NK-92 (cell line): ENCODE data around the gene EPHA1.

Experiments used
- DNase-seq: peaks from one replicate; lab custom pipeline; 2025; ENCODE audit not compliant: unreplicated experiment; lab: John Stamatoyannopoulos, UW

The EPHA1 gene

DNA sequence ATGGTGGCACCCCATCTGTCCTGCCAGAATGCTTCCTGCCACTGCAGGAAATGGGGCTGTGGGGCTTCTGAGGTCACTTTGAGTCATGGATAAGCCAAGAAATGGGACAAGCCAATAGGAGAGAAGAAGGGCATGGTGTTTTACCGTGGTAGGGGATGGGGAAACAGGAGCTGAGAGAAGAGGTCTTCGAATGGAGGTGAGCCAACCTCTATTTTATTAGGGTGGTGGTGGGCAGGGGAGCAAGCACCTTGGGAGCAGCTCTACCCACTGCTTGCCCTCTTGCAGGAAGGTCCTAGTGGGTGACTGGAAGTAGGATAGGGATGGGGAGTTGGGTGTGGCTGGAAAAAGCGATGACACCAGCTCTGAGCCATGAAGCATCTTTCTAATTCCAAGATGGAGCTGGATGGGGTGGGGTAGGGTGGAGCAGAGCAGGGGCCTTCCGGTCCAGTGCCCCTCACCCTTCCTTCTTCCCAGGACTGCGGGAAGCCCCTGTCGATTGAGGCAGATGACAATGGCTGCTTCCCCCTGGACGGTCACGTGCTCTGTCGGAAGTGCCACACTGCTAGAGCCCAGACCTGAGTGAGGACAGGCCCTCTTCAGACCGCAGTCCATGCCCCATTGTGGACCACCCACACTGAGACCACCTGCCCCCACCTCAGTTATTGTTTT lies 18.4 kb downstream of the EPHA1 start:
- no peak for DNase-seq

DNA sequence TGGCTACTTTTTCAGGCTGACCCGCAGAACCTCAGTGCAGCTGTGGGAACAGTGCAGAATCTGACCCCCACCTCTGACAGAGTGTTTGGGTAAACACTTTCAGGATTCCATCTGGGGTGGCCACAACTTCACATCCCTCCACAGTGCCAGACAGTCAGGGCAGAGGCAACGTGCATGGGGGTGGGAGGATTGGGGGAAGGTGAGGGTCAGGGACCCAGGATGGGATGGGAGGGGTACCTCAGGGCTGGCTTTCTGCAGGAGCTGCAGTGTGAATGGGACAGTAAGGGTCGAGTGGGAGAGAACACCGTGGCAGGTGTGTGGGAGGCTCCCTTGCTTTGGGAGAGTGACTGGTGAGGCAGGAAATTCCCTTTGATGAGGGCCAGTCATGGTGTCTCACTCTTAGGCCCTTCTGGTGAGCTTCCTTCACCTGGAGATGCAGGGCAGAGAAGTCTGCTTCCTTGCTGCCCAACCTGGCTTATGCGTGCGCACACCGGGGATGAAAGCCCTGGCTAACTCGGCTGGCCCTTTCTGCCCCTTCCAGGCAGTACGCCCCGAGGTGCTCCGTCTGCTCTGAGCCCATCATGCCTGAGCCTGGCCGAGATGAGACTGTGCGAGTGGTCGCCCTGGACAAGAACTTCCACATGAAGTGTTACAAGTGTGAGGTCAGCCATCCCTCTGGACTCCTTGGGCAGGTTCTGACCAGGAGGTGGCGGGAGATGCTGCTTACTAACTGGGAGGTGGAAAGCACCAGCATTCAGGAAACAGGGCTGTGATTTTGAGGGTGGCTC lies 19.1 kb downstream of the EPHA1 start:
- DNase-seq: no peak

DNA sequence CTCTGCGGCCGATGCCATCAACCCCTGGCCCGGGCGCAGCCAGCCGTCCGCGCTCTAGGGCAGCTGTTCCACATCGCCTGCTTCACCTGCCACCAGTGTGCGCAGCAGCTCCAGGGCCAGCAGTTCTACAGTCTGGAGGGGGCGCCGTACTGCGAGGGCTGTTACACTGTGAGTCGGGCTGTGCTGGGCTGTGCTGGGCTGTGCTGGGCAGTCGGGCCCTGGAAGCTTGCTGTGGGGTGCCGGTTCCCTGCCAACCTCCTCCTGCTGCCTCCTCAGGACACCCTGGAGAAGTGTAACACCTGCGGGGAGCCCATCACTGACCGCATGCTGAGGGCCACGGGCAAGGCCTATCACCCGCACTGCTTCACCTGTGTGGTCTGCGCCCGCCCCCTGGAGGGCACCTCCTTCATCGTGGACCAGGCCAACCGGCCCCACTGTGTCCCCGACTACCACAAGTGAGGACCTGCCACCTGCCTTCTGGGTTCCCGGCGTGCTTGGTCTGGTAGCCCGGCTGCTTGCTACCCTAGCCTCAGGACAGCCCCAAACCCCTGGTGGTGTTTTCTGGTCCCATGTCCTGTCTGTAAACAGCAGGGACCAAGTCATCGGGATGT lies 20.1 kb downstream of the EPHA1 start:
- no peak for DNase-seq

DNA sequence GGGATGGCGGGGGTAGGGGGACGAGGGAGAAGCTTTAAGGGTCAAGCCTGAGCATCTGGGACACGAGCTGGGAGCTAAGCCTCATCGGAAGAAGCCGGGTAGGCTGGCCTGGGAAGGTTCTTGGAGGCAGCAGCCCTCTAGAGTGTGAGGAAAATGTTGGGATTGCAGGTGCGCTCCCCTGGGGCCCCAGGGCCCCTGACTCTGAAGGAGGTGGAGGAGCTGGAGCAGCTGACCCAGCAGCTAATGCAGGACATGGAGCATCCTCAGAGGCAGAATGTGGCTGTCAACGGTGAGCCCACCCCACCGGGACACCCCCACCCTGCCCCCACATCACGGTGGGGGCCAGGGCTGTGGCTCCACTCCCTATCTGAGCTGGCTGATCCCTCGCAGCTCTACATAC lies 20.6 kb downstream of the EPHA1 start:
- DNase-seq: no peak

DNA sequence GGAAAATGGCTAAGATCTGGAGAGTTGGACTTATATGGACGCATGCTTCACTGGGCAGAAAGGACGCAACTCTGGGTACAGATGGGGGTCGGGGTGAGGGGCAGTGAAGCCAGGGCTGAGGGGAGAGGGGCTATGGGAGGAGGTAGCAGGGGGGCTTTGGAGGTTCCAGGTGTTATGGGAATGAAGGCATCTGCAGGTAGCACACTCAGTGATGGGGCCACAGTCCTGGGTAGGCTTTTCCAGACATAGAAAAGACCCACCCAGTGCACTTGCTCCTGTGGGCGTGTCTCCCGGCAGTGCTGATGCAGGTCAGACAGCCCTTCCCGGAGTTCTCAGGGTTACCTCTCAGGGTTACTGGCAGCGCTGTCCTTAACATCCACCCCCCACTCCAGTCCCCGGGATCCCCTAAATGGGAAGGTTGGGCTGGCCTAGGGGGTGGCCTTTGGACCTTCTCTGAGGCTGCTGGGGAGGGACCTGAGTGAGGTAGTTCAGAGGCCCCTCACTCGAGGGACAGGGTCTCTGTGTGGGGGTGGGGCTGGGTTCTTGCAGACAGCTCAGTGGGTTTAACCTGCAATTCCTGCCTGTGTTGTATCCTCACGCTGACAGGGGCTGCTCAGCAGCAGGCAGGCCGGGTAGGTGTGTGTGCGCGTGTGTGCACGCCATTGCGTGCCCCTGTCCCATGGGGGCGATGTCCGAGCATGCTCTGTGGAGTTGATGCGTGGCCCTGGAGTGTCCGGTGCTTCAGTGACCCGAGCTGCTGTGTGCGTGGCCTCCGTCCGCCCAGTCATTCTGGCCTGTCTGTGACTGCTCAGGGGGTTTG lies 21.3 kb downstream of the EPHA1 start:
- no peak for DNase-seq

DNA sequence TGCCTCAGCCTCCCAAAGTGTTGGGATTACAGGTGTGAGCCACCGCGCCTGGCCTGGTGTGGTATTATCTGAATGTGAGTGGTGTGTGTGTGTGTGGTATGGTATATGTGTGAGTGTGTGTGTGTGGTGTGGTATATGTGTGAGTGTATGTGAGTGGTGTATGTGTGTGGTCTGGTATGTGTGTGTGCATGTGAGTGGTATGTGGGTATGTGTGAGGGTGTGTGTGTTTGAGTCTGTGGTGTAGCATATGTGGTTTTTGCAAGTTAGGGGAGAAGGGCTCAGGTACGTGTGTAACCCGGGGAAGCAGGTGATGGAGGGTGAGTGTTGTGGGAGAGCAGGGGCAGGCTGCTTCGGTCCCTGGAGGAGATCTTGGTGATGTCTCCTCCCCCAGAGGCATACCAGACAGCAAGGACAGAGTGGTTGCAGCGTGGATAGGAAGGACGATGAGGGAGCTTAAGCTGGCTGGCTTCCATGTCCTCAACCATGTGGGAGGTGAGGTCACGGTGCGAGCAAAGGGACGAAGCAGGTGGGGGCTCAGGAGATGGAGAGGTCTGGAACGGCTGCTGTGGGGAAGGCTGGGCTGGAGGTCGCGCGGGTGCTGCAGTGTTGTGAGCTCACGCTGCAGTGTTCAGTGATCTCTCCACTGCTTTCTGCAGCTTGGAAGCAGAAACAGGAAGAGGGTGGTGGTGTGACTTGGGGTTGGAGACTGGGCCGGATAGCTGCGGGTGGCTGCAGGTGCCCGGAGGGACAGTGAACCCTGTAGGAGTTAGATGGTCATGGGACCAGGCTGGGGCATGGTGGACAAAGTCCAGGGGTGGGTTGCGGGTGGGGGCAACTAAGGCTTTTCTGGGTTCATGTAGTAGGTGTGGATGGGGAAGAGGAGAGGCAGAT lies 22.5 kb downstream of the EPHA1 start:
- no peak for DNase-seq

DNA sequence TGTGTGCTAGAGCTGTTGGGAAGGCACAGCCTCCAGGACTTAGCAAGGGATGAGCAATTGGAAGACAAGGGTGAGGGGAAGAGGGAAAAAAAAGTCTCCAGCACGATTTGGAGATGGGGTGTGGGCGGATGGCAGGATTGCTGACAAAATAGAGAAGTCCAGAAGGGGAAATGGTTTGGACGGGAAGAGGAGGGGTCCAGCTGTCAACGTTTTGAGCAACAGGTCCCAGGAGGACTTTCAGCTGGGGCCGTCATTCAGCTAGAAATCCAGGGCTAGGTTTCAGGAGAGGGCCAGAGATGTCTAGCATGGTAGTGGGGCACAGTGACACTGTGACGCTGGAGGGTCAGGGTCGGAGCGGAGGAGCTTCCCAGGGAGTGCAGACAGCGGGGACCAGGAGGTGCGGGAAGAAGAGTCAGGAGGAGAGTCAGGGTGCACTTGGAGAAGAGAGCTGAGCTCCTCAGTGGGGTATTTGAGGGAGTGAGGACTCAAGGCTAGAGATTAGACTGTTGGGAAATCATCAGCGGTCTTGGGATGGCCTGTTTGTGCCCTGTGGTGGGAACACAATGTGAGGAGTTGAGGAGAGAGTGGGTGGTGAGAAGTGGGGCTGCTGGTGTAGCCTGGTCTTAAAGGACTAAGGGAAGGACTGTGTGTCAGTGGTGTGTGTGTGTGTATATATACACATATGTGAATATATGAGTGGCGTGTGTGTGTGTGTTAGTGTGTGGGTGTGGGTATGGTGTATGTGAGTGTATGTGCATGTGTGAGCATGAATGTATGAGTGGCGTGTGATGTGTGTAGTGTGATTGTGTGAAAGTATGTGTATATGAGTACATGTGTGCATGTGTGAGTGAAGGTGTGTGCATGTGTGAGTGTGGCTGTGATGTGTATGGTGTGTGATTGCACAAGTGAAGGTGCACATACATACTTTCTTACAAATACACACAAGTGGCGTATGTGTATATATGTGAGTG lies 23.7 kb downstream of the EPHA1 start:
- no peak for DNase-seq

DNA sequence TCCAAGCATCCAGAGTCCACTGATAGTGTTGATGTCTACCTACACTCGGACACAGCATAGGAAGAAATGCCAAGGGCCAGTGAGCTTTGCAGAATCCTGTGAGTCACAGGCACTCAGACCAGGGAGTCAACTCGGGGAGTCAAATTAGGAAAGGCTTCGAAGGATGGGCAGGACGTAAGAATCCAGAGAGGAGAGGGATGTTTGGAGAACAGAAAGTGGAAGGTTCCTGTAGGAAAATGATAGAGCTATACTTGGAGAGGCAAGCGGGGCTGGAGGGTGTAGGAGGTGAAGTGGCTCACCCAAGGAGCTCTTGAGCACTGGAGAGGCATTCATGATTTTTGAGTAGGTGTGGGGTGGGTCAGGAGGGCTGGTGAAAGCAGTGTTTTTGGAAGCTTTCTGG lies 24.5 kb downstream of the EPHA1 start:
- no peak for DNase-seq

DNA sequence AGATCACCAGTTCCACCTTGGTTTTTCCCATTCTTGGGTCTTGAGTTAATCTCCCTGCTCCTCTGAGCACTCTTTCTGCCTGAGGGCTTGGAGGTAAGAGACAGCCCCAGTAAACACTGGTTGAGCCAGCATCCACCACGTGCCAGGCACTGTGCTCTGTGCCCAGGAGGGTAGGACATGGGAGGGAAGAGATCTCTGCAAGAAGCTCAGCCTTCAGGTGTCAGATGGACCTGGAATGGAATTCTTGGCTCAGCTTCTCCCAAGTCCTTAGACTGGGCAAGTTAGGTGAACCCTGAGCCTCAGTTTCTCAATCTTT lies 25.1 kb downstream of the EPHA1 start:
- DNase-seq: no peak

DNA sequence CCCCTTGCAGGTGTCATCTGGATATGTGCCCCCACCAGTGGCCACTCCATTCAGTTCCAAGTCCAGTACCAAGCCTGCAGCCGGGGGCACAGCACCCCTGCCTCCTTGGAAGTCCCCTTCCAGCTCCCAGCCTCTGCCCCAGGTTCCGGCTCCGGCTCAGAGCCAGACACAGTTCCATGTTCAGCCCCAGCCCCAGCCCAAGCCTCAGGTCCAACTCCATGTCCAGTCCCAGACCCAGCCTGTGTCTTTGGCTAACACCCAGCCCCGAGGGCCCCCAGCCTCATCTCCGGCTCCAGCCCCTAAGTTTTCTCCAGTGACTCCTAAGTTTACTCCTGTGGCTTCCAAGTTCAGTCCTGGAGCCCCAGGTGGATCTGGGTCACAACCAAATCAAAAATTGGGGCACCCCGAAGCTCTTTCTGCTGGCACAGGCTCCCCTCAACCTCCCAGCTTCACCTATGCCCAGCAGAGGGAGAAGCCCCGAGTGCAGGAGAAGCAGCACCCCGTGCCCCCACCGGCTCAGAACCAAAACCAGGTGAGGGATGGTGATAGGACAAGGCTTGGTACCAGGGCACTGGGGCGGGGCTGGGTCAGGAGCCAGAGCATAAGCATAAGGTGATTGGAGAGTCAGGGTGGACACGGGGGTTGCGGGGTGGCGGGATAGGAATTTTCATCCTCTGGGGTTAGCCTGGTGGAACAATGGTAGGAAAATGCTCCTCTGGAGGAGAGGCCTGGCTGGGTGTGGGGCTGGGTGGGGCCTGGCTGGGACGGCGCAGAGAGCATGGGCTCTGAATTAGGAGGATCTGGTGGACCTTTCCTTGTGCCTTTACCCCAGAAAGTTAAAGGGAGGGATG lies 25.6 kb downstream of the EPHA1 start:
- DNase-seq: no peak

DNA sequence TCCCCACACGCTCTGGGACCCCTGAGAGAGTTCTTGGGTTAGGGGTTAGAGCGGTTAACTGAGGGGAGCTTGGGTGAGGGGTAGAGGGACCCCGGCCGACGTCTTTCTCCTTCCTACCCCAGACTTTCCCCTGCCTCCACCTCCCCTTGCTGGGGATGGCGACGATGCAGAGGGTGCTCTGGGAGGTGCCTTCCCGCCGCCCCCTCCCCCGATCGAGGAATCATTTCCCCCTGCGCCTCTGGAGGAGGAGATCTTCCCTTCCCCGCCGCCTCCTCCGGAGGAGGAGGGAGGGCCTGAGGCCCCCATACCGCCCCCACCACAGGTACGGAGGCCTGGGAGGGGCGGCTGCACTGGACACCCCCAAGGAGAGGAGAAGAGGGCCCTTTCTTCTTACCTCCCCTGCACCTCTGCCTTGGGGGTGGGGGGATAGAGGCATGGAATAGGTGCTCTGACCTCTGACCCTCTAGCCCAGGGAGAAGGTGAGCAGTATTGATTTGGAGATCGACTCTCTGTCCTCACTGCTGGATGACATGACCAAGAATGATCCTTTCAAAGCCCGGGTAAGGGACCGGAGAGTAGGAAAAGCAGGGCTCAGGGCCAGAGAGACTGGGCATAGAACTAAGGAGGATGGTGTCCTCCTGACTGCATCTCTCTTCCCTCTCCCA lies 26.4 kb downstream of the EPHA1 start:
- DNase-seq: no peak

DNA sequence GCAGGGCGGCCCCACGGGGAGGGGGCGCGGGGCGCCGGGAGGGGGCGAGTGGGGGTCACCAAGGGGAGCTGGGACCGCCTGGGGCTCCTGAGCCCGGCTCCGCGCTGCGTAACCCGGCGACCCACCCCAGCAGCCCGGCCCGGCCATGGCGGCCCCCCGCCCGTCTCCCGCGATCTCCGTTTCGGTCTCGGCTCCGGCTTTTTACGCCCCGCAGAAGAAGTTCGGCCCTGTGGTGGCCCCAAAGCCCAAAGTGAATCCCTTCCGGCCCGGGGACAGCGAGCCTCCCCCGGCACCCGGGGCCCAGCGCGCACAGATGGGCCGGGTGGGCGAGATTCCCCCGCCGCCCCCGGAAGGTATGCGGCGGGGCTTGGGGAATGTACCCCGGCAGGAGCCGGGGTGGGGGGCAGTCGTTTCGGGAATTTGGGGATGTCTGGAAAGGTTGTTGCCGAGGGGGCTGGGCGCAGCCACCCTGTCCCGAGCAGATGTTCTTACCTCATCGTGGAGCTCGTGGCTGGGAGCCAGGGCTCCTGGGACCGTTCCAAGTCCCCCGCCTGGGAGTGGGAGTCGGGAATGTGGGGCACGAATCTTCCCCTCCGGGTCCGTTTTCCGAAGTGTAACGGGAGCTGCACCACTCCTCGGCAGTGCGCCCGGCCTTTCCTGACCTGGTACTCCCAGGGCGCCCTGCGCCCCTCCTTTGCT lies 27.1 kb downstream of the EPHA1 start:
- no peak for DNase-seq

DNA sequence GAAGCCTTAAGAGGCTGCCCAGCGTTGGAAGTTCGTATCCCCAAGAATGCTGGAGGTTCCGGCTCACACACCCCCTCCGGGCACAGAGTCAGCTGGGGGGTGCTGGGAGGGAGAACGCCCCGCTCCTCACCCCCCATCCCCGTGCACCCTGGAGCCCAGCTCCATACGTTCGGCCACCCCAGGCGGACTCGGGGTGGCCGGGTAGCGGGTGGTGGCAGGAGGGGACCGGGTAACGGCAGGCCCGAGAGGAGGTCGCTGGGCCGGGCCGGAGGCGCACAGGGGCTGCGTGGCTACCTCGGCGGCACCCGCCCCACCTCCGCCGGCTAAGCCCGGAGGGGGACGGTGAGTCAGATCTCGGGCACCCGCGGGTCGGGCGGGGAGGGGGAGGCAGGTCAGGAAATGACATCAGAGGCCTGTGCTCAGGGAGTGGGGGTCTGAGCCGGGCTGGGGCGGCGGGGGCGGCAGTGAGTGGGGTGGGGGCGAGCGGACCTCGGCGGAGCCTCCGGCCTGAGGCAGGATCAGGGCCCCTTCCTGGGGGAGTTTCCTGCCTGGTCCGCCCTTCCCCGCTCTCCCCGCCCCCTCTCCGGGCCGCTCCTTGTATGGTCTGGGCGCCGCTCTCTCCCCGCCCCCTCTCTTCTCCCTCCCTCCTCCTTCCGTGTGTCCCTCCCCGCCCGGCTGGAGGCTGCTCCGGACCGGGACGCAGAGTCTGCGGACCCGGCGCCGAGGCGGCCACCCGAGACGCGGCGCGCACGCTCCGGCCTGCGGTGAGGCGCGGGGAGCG lies 27.8 kb downstream of the EPHA1 start, which contains the start of gene ZYX:
Gene ZYX (plus strand): TSS at position 700 of the 781 bp plus-strand sequence. CDS start 227 bp downstream, outside the sequence.
- peak; percentile 54 for DNase-seq

DNA sequence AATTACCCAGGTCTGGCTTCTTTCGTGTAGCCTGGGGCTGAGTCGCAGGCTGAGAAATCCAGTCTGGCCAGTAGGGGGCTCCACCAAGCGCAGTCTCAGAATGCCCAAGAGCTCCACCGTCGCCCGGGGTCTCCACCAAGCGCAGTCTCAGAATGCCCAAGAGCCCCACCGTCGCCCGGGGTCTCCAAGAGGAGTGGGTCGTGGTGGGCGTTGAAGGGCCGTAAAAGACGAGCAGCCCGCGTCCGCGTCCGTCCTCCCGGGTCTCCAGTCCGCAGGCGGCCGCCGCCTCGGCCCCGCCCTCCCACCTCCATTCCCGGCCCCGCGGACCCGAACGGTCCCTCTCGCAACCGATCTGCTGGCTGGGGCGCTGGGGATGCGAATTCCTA lies 28.4 kb downstream of the EPHA1 start:
- peak; percentile 21 for DNase-seq

DNA sequence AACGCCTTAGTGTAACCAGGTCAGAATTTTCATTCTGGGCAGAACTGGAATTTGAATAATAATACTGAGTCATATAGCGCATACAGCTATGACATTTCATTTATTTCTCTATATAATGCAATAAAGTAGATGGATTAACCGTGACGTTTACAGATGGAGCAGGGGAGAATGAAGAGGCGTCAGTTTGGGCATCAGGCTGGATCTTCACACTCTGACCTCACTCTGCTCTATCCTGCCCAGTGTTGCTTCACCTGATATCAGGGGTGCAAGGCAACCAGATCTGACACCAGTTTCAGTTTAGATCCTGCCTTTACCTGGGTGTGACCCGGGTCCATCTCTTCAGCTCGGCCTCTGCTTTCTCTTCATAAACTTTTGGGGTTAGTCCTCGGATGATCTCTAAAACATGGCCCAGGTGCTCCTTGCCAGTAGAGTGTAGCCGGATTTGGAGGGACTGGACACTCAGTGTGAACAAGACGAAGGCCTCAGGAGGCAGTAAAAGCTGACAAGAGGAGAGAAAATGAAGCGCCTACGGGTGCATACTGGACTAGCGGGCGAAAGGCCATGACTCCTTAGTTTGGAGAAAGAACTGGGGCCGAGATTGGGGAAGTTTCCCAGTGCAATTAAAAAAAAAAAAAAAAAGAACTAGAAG lies 28.9 kb downstream of the EPHA1 start:
- DNase-seq: peak; percentile 9

DNA sequence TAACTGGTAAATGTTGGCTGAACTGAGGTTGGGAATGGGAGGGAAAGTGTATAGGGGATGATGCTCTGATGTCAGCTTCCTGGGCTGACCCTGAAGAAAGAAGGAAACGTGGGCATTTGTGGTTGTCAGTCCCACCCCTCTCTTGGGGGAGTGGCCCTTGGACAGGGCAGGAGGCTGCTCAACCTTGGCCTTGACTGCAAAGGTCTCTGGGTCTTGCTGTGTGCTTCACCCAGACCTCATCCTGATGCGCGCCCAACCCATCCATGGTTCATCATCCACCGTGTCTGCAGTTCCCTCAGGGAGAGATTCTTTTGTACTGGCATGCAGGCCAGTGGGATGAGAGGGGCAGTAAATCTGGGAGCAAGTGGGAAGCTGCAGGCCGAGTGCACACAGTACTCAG lies 32.3 kb downstream of the EPHA1 start:
- DNase-seq: no peak
